Right atrium auricular region (tissue), 2 donors: ENCODE measurements around the gene CDCA8. TPM values are rescaled to one million over a fixed set of nuclear protein-coding genes. Genes with fewer than 3 reads are reported as not detected.
A peak's percentile ranks its signal among the peaks of the same experiment; 100 is the strongest.
"Not testable (repeated sequence)": the region's sequence is repeated elsewhere in the genome, so short reads cannot be mapped to it uniquely, and the experiment has no call there.

Experiments
- DNase-seq: peaks from one replicate; pipeline ENCODE4 v3.0.0-alpha.2; 2019; ENCODE audit warnings: low spot score
- H3K27ac ChIP-seq, 2 donors: fragments of 200-600 bp; sonication (generic); 1 replicate in 1 of 2; 2 replicates in 1 of 2; pipeline ENCODE4 v1.5.1; 2016 to 2019
- H3K27me3 ChIP-seq, 2 donors: fragments of 200-600 bp; sonication (generic); one replicate each; pipeline versions ENCODE4 v1.5.1 to v1.6.0; 2017 to 2019
- H3K36me3 ChIP-seq: fragments of 200-600 bp; sonication (generic); one replicate; pipeline ENCODE4 v1.5.1; 2016
- H3K4me1 ChIP-seq, 2 donors: fragments of 200-600 bp; sonication (generic); one replicate each; pipeline versions ENCODE4 v1.5.1 to v1.6.0; 2017 to 2019
- H3K4me3 ChIP-seq, 2 donors: fragments of 200-600 bp; sonication (generic); 1 replicate in 1 of 2; 2 replicates in 1 of 2; pipeline ENCODE4 v1.5.1; 2017 to 2019; ENCODE audit warnings: mild to moderate bottlenecking in 1 of 2, moderate library complexity in 1 of 2
- H3K9me3 ChIP-seq, 2 donors: fragments of 200-600 bp; sonication (generic); one replicate each; pipeline ENCODE4 v1.5.1; 2019
- total RNA-seq, 2 donors: library from RNA; depleted of rRNA; stranded (reverse); fragments of >200 nt; gene quantifications; one replicate each; pipeline ENCODE4 v1.1.0, GENCODE V29; 2016
- TF ChIP-seq, protein P1 (sequence below), 2 donors: fragments of 200-600 bp; sonication (generic); IDR thresholded peaks; one replicate each; pipeline ENCODE4 v1.5.1; 2019; ENCODE audit warnings: antibody characterized with exemption in 2 of 2

Gene CDCA8
- total RNA-seq, 2 donors from 2014 or later, result 0.48 to 0.55 TPM

DNA sequence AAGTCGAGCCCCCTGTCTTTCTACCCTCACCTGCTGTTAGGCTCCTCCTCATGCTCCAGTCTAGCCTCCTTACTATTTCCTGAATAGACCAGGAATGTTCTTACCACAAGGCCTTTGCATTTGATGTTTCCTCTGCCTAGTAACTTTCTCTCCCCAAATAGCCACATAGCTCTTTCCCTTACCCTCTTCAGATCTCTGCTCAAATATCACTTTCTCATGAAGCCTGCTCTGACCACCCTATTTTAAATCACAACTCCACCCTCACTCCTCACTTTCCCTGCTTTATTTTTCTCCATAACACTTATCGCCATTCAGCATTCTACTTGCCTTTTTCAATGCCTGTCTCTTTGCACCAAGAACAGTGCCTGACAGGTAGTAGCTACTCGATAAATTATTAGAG, 6.6 kb upstream of the CDCA8 start:
- Histone ChIP-seq H3K4me3 (no peak overlapping the region), H3K36me3 (peaks cover 49% of the 10 kb centered on the region), H3K27me3 (no peaks in the 10 kb centered on the region), H3K4me1 (peaks cover 0 to 20% of the 10 kb centered on the region in 2 donors), H3K9me3 (no peaks in the 10 kb centered on the region), H3K27ac (no peak overlapping the region)
- TF ChIP-seq, protein P1, sequence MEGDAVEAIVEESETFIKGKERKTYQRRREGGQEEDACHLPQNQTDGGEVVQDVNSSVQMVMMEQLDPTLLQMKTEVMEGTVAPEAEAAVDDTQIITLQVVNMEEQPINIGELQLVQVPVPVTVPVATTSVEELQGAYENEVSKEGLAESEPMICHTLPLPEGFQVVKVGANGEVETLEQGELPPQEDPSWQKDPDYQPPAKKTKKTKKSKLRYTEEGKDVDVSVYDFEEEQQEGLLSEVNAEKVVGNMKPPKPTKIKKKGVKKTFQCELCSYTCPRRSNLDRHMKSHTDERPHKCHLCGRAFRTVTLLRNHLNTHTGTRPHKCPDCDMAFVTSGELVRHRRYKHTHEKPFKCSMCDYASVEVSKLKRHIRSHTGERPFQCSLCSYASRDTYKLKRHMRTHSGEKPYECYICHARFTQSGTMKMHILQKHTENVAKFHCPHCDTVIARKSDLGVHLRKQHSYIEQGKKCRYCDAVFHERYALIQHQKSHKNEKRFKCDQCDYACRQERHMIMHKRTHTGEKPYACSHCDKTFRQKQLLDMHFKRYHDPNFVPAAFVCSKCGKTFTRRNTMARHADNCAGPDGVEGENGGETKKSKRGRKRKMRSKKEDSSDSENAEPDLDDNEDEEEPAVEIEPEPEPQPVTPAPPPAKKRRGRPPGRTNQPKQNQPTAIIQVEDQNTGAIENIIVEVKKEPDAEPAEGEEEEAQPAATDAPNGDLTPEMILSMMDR (IDR thresholded peaks at IDR 0.05), result no peak
- DNase-seq, result no peak

DNA sequence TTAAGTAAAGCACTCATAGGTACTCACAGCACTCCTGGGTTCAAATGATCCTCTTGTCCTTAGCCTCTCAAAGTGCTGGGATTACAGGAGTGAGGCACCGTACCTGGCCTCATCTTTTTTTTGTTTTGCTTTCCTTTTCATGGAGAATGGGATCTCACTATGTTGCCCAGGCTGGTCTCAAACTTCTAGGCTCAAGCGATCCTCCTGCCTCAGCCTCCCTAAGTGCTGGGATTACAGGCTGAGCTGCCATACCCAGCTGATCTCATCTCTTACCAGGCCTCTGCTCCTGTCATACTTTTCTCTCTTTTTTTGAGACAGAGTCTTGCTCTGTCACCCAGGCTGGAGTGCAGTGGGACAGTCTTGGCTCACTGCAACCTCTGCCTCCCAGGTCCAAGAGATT, 4.6 kb upstream of the CDCA8 start:
- not testable (repeated sequence) for H3K27me3 ChIP-seq, H3K27ac ChIP-seq, H3K9me3 ChIP-seq, H3K4me3 ChIP-seq, DNase-seq
- peaks cover 0 to 31% of the 10 kb centered on the region in 2 donors for H3K4me1 ChIP-seq
- H3K36me3 ChIP-seq, result peaks cover 38% of the 10 kb centered on the region

DNA sequence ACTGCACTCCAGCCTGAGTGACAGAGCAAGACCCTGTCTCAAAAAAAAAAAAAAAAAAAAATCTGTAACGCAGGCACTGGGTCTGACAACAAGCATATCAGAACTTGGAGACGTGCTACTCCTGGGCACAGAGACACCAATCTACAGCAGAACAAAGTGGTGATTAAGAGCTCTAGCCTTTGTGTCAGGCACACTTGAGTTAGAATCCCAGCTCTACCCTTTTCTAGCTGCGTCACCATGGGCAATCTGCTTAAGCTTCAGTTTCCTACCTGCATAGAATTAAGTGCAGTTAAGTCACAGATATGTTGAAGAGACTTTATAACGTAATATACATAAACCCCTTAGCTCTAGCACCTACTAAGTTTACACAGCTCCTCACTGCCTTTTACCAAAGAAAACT, 3.4 kb upstream of the CDCA8 start:
- H3K4me3 ChIP-seq, result no peak overlapping the region
- H3K27me3 ChIP-seq, result no peaks in the 10 kb centered on the region
- H3K9me3 ChIP-seq, result no peaks in the 10 kb centered on the region
- no peak for DNase-seq
- H3K36me3 ChIP-seq, result peaks cover 27% of the 10 kb centered on the region
- TF ChIP-seq, protein P1 (IDR thresholded peaks at IDR 0.05), result no peak
- peaks cover 0 to 38% of the 10 kb centered on the region in 2 donors for H3K4me1 ChIP-seq
- no peak overlapping the region for H3K27ac ChIP-seq

DNA sequence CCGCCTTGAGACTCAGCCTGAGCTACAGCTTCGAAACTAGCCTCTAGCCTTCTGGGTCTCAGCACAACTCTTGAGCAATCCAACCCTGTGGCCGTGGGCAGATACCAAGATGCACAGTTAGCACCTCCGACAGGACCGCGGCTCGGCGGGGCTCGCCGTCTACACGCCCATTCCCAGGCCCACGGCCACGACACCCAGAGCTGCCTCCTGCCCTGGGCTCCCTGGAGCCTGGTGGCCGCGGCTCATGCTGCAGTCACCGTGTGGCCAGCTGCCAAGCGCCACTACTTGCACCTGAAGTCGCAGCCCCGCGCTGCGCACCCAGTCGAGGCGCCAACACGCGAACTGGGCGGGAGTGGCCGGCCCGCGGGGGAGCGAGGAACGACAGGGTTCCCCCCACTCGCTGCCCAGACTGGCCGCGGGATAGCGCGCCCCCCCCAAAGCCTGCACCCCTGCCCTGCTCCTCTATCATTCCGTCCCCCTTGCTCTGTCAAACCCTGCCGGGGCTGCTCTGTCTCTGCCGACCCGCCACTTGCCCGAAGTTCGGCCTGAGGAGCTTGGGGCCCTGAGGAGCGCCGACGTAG, 729 bp upstream of the CDCA8 start:
- Histone ChIP-seq H3K27ac (peak overlapping the region; percentile 84 to 85), H3K9me3 (no peaks in the 10 kb centered on the region), H3K4me1 (peaks cover 0 to 38% of the 10 kb centered on the region in 2 donors), H3K4me3 (peak overlapping the region; percentile 66 to 72), H3K27me3 (no peaks in the 10 kb centered on the region), H3K36me3 (peaks cover under 1% of the 10 kb centered on the region)
- DNase-seq, result no peak
- TF ChIP-seq, protein P1 (IDR thresholded peaks at IDR 0.05), result no peak

DNA sequence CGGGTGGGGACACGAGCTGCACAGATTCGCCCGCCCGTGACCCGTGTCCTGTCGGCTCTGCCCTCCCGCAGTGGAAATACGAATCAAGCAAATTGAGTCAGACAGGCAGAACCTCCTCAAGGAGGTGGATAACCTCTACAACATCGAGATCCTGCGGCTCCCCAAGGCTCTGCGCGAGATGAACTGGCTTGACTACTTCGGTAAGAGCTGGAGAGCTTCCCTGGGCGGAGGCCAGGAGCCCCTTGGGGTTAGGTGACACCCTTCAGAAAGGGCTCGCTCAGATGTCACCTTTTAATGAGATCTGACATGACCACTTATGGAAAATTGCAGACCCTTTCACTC, 489 bp downstream of the CDCA8 start:
- Histone ChIP-seq H3K4me1 (peaks cover 0 to 38% of the 10 kb centered on the region in 2 donors), H3K9me3 (no peaks in the 10 kb centered on the region), H3K4me3 (peak overlapping the region; percentile 60 to 72), H3K36me3 (no peaks in the 10 kb centered on the region), H3K27me3 (no peaks in the 10 kb centered on the region), H3K27ac (no peak overlapping the region)
- DNase-seq, result no peak
- TF ChIP-seq, protein P1 (IDR thresholded peaks at IDR 0.05), result no peak

DNA sequence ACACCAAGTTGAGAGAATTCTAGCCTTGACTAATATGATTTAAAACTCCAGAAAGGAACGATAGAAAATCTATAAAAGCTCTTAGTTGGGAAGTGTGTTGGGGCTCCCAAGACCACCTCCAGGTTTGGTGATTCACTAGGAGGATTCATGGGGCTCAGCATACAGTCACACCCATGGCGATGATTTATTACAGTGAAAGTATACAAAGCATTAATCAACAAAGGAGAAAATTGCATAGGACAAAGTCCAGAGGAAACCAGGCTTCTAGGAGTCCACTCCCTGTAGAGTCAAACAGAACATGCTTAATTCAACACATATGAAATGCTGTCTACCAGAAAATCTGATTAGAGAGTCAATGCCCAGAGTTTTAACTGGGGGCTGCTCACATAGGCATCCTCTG, 4.8 kb downstream of the CDCA8 start:
- H3K36me3 ChIP-seq, result no peaks in the 10 kb centered on the region
- no peak overlapping the region for H3K27ac ChIP-seq
- DNase-seq, result no peak
- H3K4me3 ChIP-seq, result no peak overlapping the region
- no peaks in the 10 kb centered on the region for H3K27me3 ChIP-seq
- TF ChIP-seq, protein P1 (IDR thresholded peaks at IDR 0.05), result no peak
- peaks cover 0 to 10% of the 10 kb centered on the region in 2 donors for H3K4me1 ChIP-seq
- no peaks in the 10 kb centered on the region for H3K9me3 ChIP-seq
